Fibroblast of villous mesenchyme (primary cell): ENCODE results near the gene ALDH3B1. TPM values are rescaled to one million over a fixed set of nuclear protein-coding genes. Genes with fewer than 3 reads are reported as not detected.

Experiments
- DNase-seq: peaks from one replicate; pipeline ENCODE4 v3.0.0-alpha.2; 2010; ENCODE audit warnings: low read depth
- H3K4me3 ChIP-seq: 2 replicates; pipeline ENCODE4 v1.5.1; 2011; ENCODE audit warnings: low read depth, mild to moderate bottlenecking, low read length
- total RNA-seq: library from RNA; depleted of rRNA; stranded (reverse); fragments of >200 nt; gene quantifications from 2 replicates; pipeline ENCODE4 v1.2.3, GENCODE V29; 2012
- TF ChIP-seq, protein P1 (sequence below): IDR thresholded peaks from 2 replicates; pipeline ENCODE4 v1.5.1; 2012; ENCODE audit warnings: low read depth, mild to moderate bottlenecking, low read length; ENCODE audit not compliant: insufficient read depth

ALDH3B1 gene
- total RNA-seq, 1 donor: 20.7 TPM

DNA sequence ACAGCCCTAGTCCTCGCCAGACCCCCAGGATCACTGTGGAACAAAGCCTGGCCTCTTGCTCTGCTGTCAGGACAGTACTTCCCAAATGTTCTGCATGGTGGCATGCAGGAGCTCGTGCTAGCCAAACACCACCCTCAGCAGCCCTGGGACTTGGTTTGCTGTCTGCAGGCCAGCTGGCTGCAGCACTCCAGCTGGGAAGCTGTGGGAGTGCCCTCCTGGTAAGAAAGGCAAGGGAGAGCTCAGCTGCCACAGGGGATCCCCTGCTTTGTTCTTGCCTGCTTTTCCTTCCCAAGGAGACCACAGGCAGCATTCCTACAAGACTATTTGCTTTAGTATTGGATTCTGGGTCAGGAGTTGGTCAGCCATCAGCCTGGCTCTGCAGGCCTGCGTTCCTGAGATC is 56.6 kb downstream of the ALDH3B1 start:
- TF ChIP-seq, protein P1, sequence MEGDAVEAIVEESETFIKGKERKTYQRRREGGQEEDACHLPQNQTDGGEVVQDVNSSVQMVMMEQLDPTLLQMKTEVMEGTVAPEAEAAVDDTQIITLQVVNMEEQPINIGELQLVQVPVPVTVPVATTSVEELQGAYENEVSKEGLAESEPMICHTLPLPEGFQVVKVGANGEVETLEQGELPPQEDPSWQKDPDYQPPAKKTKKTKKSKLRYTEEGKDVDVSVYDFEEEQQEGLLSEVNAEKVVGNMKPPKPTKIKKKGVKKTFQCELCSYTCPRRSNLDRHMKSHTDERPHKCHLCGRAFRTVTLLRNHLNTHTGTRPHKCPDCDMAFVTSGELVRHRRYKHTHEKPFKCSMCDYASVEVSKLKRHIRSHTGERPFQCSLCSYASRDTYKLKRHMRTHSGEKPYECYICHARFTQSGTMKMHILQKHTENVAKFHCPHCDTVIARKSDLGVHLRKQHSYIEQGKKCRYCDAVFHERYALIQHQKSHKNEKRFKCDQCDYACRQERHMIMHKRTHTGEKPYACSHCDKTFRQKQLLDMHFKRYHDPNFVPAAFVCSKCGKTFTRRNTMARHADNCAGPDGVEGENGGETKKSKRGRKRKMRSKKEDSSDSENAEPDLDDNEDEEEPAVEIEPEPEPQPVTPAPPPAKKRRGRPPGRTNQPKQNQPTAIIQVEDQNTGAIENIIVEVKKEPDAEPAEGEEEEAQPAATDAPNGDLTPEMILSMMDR: no peak
- H3K4me3 ChIP-seq: no peak overlapping the region
- DNase-seq: no peak

DNA sequence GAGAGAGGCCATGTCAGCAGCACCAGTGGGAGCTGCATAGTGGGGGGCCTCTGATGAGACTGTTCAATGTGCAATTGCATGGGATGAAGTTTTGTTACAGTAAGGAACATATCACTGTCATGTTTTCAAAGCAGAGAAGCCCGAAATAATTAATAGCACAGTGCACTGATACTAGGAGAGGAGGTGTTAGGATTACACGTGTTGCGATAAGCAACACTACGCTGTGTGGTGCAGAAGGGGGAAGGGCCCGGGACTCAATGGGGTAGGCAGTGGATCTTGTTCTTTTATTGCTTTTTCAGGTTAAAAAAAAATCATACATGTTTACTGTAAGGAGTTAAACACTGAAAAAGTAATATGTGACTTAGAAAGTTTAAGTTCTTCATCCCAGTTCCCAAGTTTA is 57.9 kb downstream of the ALDH3B1 start:
- DNase-seq: no peak
- no peak overlapping the region for H3K4me3 ChIP-seq
- TF ChIP-seq, protein P1: no peak

DNA sequence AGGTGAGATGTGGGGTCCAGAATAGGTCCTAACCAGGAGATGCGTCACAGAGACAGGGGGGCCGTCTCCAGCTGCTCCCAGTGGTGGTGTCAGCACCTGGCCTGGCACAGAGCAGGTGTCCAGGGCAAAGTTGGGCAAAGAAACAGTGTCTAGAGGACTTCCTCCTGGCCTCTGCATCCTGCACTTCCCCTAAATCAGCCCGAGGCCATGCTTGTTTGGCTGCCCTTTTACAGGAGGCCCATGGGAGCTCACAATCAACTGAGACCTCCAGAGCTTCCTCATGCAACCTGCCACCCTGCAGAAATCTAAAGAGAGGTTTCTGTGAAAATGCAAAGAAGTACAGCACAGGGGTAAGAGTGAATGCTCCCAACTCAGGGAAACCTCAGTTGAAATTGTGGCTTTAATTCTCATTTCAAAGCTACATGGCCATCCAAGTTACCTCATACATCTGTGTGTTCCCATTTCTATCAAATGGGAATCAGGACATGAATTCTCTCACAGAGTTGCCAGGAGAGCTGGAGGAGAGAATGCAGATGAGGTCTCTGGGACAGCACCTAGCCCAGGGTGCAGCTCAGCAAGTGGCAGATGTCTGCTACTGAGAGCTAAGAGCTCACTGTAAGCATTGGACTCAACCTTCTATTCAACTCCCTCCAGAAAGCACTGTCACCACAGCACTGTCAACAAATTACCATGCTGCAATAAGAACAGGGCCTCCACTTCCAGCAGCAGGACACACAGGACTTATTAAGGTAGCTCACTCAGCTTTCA is 61.3 kb downstream of the ALDH3B1 start:
- TF ChIP-seq, protein P1: no peak
- H3K4me3 ChIP-seq: no peak overlapping the region
- DNase-seq: no peak

DNA sequence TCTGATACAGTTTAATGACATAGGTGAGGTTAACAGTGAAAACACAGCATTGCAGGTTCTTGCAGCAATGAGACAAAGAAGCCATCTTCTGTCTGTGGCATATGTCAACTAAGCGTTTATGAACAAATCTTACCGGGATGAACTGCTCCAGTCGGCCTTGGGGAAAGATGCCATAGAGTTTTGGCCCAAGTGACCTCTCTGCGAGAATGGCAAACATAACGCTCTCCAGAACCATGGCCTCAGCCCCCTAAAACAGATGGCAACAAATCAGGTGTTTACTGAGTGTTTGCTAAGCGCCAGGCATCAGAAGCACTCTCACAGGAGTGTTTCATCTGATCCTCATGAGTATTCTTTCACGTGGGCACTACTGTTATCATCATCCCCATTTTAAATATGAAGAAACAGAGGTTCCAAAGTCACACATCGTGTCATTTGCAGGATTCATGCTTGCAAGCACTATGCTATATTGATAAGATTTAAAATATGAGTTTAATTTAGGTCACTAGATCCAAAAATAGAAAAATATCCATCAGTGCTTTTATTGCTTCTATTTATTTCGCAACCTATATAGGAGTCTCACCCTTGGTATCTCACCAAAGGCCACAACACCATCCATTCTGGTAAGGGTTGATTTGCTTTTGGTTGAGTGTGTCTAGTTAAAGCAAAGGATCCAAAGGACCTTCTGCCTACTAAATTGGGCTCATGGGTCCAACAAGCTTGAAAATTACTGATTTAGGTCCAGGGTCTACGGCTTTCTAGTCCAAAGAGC is 64.6 kb downstream of the ALDH3B1 start:
- DNase-seq: no peak
- no peak overlapping the region for H3K4me3 ChIP-seq
- TF ChIP-seq, protein P1: no peak

DNA sequence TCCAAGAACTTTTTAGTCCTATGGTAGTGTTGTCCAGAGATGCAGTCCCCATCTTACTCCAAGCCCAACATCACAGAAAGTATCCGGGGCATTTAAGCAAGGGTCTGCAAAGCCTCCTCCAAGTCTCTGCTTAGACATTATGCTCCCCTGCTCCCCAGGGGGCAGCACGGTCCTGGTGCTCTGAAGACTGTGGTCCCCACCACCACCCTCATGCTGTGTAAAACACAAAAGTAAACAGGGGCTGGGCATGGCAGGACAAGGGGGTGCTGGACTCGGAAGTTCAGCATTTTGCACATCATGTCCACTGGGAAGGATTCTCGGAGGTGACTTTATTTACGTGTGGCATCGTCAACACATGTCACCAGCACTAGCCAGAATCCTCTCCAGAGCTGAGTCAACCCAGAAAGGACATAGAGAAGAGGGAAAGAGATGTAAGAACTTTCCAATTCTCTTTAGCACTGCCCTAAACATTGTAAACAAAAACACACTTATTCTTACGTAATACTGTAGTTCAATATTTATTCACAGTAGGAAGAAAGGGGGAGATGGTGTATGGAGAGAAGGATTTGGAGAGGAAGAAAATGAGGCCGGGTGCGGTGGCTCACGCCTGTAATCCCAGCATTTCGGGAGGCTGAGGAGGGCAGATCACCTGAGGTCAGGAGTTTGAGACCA is 66.4 kb downstream of the ALDH3B1 start:
- peak; percentile 37 for DNase-seq
- TF ChIP-seq, protein P1: peak; percentile 51
- no peak overlapping the region for H3K4me3 ChIP-seq

DNA sequence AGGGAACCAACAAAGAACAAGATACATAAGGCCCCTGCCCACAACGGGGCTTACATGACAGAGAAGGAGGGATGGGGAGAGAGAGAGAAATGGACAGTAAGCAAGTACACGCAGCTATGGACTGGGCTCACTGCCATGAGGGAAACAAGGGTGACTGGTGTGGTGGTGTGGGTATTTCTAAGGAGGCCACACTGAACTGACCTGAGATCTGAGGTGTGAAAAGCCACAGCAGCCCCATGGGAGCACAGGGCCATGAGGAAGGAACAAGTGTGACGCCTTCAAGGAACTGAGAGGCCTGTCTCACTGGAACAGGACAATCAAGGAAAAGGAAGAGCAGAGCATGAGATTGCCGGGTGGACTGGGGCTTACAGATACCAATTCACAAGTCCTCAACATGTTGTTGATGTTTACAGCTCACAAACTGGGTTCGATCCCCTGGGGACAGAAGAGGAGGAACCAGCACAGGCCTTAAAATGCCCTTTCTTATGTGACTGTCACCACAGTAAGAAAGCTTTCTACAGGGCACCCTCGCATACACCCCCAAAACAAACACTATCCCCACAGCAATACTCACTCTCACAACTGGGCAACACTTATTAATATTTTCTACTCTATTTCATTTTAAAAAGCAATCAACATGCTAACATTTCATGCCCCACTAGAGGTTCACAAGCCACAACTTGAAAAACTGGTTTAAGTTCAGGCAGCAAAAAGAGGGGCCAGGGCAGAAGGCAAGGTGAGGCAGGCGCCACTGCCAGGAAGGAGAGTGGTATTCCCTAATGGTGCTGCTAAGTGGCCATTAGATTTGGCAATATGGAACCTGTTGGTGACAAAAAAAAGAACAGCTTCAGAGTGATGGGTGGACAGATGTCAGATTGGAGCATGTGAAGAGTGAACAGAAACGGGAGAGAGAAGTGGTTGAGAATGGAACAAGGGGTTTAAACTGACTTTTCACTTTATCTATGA is 67.8 kb downstream of the ALDH3B1 start:
- DNase-seq: no peak
- TF ChIP-seq, protein P1: no peak
- H3K4me3 ChIP-seq: no peak overlapping the region
